Ovary (tissue), 9 donors: ENCODE results near the gene TFG. TPM values are rescaled to one million over a fixed set of nuclear protein-coding genes. Genes with fewer than 3 reads are reported as not detected.

Experiments
- DNase-seq, 5 donors: peaks; one replicate each; pipeline ENCODE4 v3.0.0-alpha.2; 2019 to 2020
- H3K27ac ChIP-seq, 2 donors: fragments of 200-600 bp; one replicate each; pipeline versions ENCODE4 v1.5.1 to v1.8.0; 2019 to 2022
- H3K27me3 ChIP-seq: fragments of 200-600 bp; one replicate; pipeline ENCODE4 v1.8.0; 2022
- H3K36me3 ChIP-seq: fragments of 200-600 bp; sonication (generic); one replicate; pipeline ENCODE4 v1.5.1; 2019
- H3K4me1 ChIP-seq: one replicate; pipeline ENCODE4 v1.8.1; 2013; ENCODE audit warnings: mild to moderate bottlenecking, moderate library complexity; ENCODE audit not compliant: insufficient read depth
- H3K4me3 ChIP-seq: fragments of 200-600 bp; sonication (generic); one replicate; pipeline ENCODE4 v1.5.1; 2017
- H3K9me3 ChIP-seq, 2 donors: fragments of 200-600 bp in 1 of 2; sonication (generic) in 1 of 2; one replicate each; pipeline versions ENCODE4 v1.5.1 to v1.8.1; 2013 to 2019; ENCODE audit warnings: mild to moderate bottlenecking in 1 of 2, moderate library complexity in 1 of 2
- CTCF ChIP-seq, 3 donors: fragments of 450-650 bp in 2 of 3; fragments of 200-600 bp in 1 of 3; IDR thresholded peaks; one replicate each; pipeline versions ENCODE4 v1.5.1 to v1.8.0; 2016 to 2022; ENCODE audit warnings: antibody characterized with exemption in 3 of 3, mild to moderate bottlenecking in 1 of 3
- EP300 ChIP-seq: sonication (generic); formaldehyde crosslinking; IDR thresholded peaks from one replicate; pipeline ENCODE4 v1.6.1; 2017; ENCODE audit warnings: antibody characterized with exemption
- POLR2A ChIP-seq: fragments of 450-650 bp; IDR thresholded peaks from one replicate; pipeline ENCODE4 v1.6.1; 2017; ENCODE audit warnings: antibody characterized with exemption, mild to moderate bottlenecking, moderate library complexity
- WGBS, 3 donors: extraction: QIAGEN DNeasy Blood & Tissue Kit in 1 of 3; methylation state at CpG; one replicate each; pipeline versions ENCODE4 v1.1.5 to v1.1.7; 2013 to 2017; 5-methylcytosine and 5-hydroxymethylcytosine counted together
- intact Hi-C, 4 donors: fragments of 100-400 bp; cut with DNase I; formaldehyde crosslinking; loops; one replicate each; pipeline versions ENCODE4 v1.11.0 to v1.15.1; 2022 to 2023
- polyA plus RNA-seq, 2 donors: library from polyadenylated mRNA; stranded (reverse); fragments of 200-250 nt in 1 of 2; fragments of 350-450 nt in 1 of 2; fragmentation: Illumina TruSeq in 1 of 2; extraction: RNeasy Lipid Tissue Mini Kit (QIAGEN cat#74804) in 1 of 2; gene quantifications; one replicate each; pipeline ENCODE4 v1.2.3, GENCODE V29; 2013 to 2014
- total RNA-seq, 7 donors: library from RNA; depleted of rRNA in 2 of 7; stranded (reverse); fragments of >200 nt in 2 of 7; fragmentation: NEBNext Ultra II Directional in 3 of 7; extraction: Animal tissue kit (Norgen Biotek cat#: 25700) in 3 of 7; gene quantifications; one replicate each; pipeline versions ENCODE4 v1.1.0 to v1.2.4, GENCODE V29; 2016 to 2023
- donor health status: DM: no; HTN: no; CAD: no; lungs with moderate emphysema.
- donor health status: DM: no; HTN: no; CAD: no.
- donor health status: Bipolar disorder and iron deficiency.
- donor health status: DM: yes; HTN: yes; CAD: no.
- donor health status: DM: no; HTN: no; CAD: no.
- donor health status: DM: yes; HTN: yes; CAD: no.

The TFG gene
- total and polyA plus RNA-seq, 9 donors, result 38.5 to 114 (median 64.7) TPM

DNA sequence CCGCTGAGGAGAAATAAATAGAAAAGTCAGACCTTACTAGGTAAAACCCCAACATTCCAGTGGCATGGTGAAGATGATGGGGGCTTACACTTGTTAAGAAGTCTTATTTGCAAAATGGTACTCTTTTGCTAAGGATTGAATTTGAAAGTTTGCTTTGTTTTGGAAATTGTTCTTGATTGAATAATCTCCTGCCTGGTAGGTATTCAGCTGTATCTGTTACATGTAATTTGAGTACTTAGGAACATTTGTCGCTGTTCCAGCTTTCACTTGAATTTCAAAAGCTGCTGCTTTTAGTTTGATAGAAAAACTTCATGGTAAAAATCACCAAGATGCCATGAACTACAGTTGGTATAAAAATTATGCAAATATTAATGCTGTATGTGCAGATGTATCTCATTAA lies 44.6 kb downstream of the TFG start:
- no peaks in the 10 kb centered on the region for H3K36me3 ChIP-seq
- H3K27ac ChIP-seq, result no peak overlapping the region
- no peak overlapping the region for H3K4me3 ChIP-seq
- 87 to 95% (median 89%) methylated on average over 2 of the region's 2 CpGs for WGBS, 3 donors
- intact Hi-C loops, result no loop called here
- H3K9me3 ChIP-seq, result no peaks in the 10 kb centered on the region
- no peak for DNase-seq
- TF ChIP-seq POLR2A (no peak), CTCF (IDR thresholded peaks at IDR 0.05) (no peak), EP300 (no peak)
- no peaks in the 10 kb centered on the region for H3K27me3 ChIP-seq
- no peaks in the 10 kb centered on the region for H3K4me1 ChIP-seq

GRCh38 chr3:100754563-100755334 lies 45.5 kb downstream of the TFG start:
- WGBS, 3 donors, result 59 to 82% (median 78%) methylated on average over 3 of the region's 3 CpGs
- TF ChIP-seq EP300, result no peak
- TF ChIP-seq CTCF (IDR thresholded peaks at IDR 0.05), result no peak
- no peak for TF ChIP-seq POLR2A
- no peak for DNase-seq
- H3K4me3 ChIP-seq, result no peak overlapping the region
- H3K36me3 ChIP-seq, result no peaks in the 10 kb centered on the region
- H3K4me1 ChIP-seq, result peaks cover 2% of the 10 kb centered on the region
- no peaks in the 10 kb centered on the region for H3K9me3 ChIP-seq
- H3K27me3 ChIP-seq, result no peaks in the 10 kb centered on the region
- H3K27ac ChIP-seq, result no peak overlapping the region
- intact Hi-C loops, result no loop called here

- WGBS, 3 donors, result 26 to 35% (median 26%) methylated on average over 2 of the region's 2 CpGs
- intact Hi-C loops, result no loop called here
- Histone ChIP-seq H3K36me3 (no peaks in the 10 kb centered on the region), H3K27me3 (no peaks in the 10 kb centered on the region), H3K9me3 (no peaks in the 10 kb centered on the region), H3K4me1 (peaks cover 4% of the 10 kb centered on the region), H3K27ac (no peak overlapping the region), H3K4me3 (no peak overlapping the region)
- peak in 1 of 5 donors; percentile 20 for DNase-seq
- TF ChIP-seq CTCF (IDR thresholded peaks at IDR 0.05), result no peak
- no peak for TF ChIP-seq EP300
- no peak for TF ChIP-seq POLR2A
Measured at GRCh38 chr3:100756441-100756840, 47.1 kb downstream of the TFG start.

DNA sequence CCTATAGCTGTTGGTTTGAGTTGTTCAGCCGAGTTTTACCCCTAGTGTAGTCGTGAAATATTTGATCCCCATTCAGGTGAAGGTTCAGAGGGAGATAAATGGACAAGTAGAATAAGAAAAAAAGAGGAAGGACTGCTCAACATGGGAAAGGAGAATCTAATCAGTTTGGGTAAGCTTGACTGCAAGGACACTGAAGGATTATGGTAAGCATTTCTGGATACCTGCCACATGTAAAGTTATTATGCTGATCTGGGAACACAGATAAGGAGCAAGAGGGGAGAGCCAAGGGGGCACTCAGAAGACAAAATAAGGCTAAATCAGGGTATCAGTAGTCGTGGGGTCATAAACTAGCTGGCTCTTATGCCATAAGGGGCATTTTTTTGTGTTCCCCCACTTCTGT lies 49.9 kb downstream of the TFG start:
- intact Hi-C loops, result no loop called here
- Histone ChIP-seq H3K27me3 (no peaks in the 10 kb centered on the region), H3K36me3 (no peaks in the 10 kb centered on the region), H3K4me1 (peaks cover 4% of the 10 kb centered on the region), H3K27ac (no peak overlapping the region), H3K9me3 (no peaks in the 10 kb centered on the region), H3K4me3 (no peak overlapping the region)
- no peak for DNase-seq
- TF ChIP-seq EP300 (no peak), CTCF (IDR thresholded peaks at IDR 0.05) (no peak), POLR2A (no peak)
- WGBS, 3 donors, result 39 to 55% (median 47%) methylated on average over 3 of the region's 3 CpGs
